Central memory CD8-positive, alpha-beta T cell (primary cell): ENCODE measurements around the gene CCT7.

ENCODE experiments used
- ATAC-seq: fragments of 150-1000 bp; cut with Tn5 transposase; replicated peaks from 2 replicates; pipeline ENCODE4 v1.10.0; 2022; ENCODE audit warnings: mild to moderate bottlenecking, moderate FRiP score, moderate number of reproducible peaks; ENCODE audit not compliant: poor library complexity, severe bottlenecking; ENCODE audit errors: extremely low read depth
- DNase-seq, 2 donors: peaks; one replicate each; pipeline ENCODE4 v3.0.0; 2021; ENCODE audit warnings: low spot score in 2 of 2
- H3K27ac Mint-ChIP-seq: one replicate; pipeline ENCODE4 v1.8.0; 2022; ENCODE audit warnings: low read depth, mild to moderate bottlenecking, moderate library complexity, mixed read lengths
- H3K27me3 Mint-ChIP-seq: one replicate; pipeline ENCODE4 v1.8.0; 2022; ENCODE audit warnings: mixed read lengths
- H3K36me3 Mint-ChIP-seq: one replicate; pipeline ENCODE4 v1.8.0; 2022; ENCODE audit warnings: mild to moderate bottlenecking, moderate library complexity, mixed read lengths; ENCODE audit not compliant: insufficient read depth
- H3K4me1 Mint-ChIP-seq: one replicate; pipeline ENCODE4 v1.8.0; 2022; ENCODE audit warnings: mixed read lengths
- H3K4me3 Mint-ChIP-seq: one replicate; pipeline ENCODE4 v1.8.0; 2022; ENCODE audit warnings: mild to moderate bottlenecking, moderate library complexity, mixed read lengths
- H3K9me3 Mint-ChIP-seq: one replicate; pipeline ENCODE4 v1.8.0; 2022; ENCODE audit warnings: mixed read lengths

CCT7 gene

GRCh38 chr2:73290049-73290839 lies 56.1 kb downstream of the CCT7 start:
- peaks cover 42% of the 10 kb centered on the region for H3K27me3 Mint-ChIP-seq
- ATAC-seq (no peak), DNase-seq (no peak)
- H3K4me1 Mint-ChIP-seq = peaks cover 18% of the 10 kb centered on the region
- no peaks in the 10 kb centered on the region for H3K9me3 Mint-ChIP-seq
- no peak overlapping the region for H3K27ac Mint-ChIP-seq
- H3K4me3 Mint-ChIP-seq = peak overlapping the region; percentile 72
- H3K36me3 Mint-ChIP-seq = peaks cover 10% of the 10 kb centered on the region

- Mint-ChIP-seq H3K27ac (peak overlapping the region; percentile 55), H3K27me3 (peaks cover 50% of the 10 kb centered on the region)
These were observed 57.0 kb downstream of the CCT7 start for GRCh38 chr2:73291093-73291460.

GRCh38 chr2:73291461-73292315 lies 57.6 kb downstream of the CCT7 start:
- H3K4me3 Mint-ChIP-seq = peak overlapping the region; percentile 72
- H3K4me1 Mint-ChIP-seq = peaks cover 9% of the 10 kb centered on the region
- peaks cover 10% of the 10 kb centered on the region for H3K36me3 Mint-ChIP-seq
- DNase-seq (no peak), ATAC-seq (no peak)
- no peaks in the 10 kb centered on the region for H3K9me3 Mint-ChIP-seq
- H3K27ac Mint-ChIP-seq = peak overlapping the region; percentile 55
- peaks cover 56% of the 10 kb centered on the region for H3K27me3 Mint-ChIP-seq

More at GRCh38 chr2:73291093-73291460, 57.0 kb downstream of the CCT7 start:
- Mint-ChIP-seq H3K4me1 (peaks cover 10% of the 10 kb centered on the region), H3K4me3 (peak overlapping the region; percentile 72), H3K9me3 (no peaks in the 10 kb centered on the region), H3K36me3 (peaks cover 10% of the 10 kb centered on the region)
- peak in 1 of 2 donors; percentile 25 for DNase-seq
- no peak for ATAC-seq

- H3K27me3 Mint-ChIP-seq = peaks cover 64% of the 10 kb centered on the region
These were observed 58.3 kb downstream of the CCT7 start for GRCh38 chr2:73292316-73292905.

GRCh38 chr2:73292906-73293533 lies 58.9 kb downstream of the CCT7 start:
- H3K4me3 Mint-ChIP-seq = peak overlapping the region; percentile 72
- H3K36me3 Mint-ChIP-seq = peaks cover 10% of the 10 kb centered on the region
- peak overlapping the region; percentile 55 for H3K27ac Mint-ChIP-seq
- peaks cover 67% of the 10 kb centered on the region for H3K27me3 Mint-ChIP-seq
- DNase-seq = no peak
- peak; percentile 10 for ATAC-seq
- peaks cover 9% of the 10 kb centered on the region for H3K4me1 Mint-ChIP-seq
- H3K9me3 Mint-ChIP-seq = no peaks in the 10 kb centered on the region

More at GRCh38 chr2:73292316-73292905, 58.3 kb downstream of the CCT7 start:
- Mint-ChIP-seq H3K36me3 (peaks cover 10% of the 10 kb centered on the region), H3K4me3 (peak overlapping the region; percentile 72), H3K27ac (no peak overlapping the region), H3K9me3 (no peaks in the 10 kb centered on the region), H3K4me1 (peaks cover 9% of the 10 kb centered on the region)
- no peak for ATAC-seq
- DNase-seq = no peak

- Mint-ChIP-seq H3K27me3 (peaks cover 67% of the 10 kb centered on the region), H3K9me3 (no peaks in the 10 kb centered on the region), H3K4me3 (peak within 1 kb of the TSS; percentile 72), H3K4me1 (peaks cover 9% of the 10 kb centered on the region), H3K27ac (peak within 1 kb of the TSS; percentile 55), H3K36me3 (peaks cover 10% of the 10 kb centered on the region)
- peak; percentile 95 for ATAC-seq
- DNase-seq = peak; percentile 73 to 89
These were observed 59.5 kb downstream of the CCT7 start, which contains the start of gene EGR4 for GRCh38 chr2:73293534-73294171. Gene EGR4, minus strand, starts transcription at chr2:73293548. Its CDS starts 231 bp downstream, at chr2:73293317.

- Mint-ChIP-seq H3K4me3 (no peak overlapping the region), H3K9me3 (no peaks in the 10 kb centered on the region), H3K27ac (no peak overlapping the region), H3K4me1 (peaks cover 9% of the 10 kb centered on the region), H3K36me3 (peaks cover 10% of the 10 kb centered on the region), H3K27me3 (peaks cover 65% of the 10 kb centered on the region)
- DNase-seq (no peak), ATAC-seq (no peak)
These were observed 60.1 kb downstream of the CCT7 start for GRCh38 chr2:73294239-73294638.

- peaks cover 7% of the 10 kb centered on the region for H3K36me3 Mint-ChIP-seq
- no peak for DNase-seq
- H3K27ac Mint-ChIP-seq = no peak overlapping the region
- H3K4me1 Mint-ChIP-seq = peaks cover 8% of the 10 kb centered on the region
- ATAC-seq = no peak
- no peaks in the 10 kb centered on the region for H3K9me3 Mint-ChIP-seq
- H3K4me3 Mint-ChIP-seq = no peak overlapping the region
- peaks cover 68% of the 10 kb centered on the region for H3K27me3 Mint-ChIP-seq
These were observed 61.8 kb downstream of the CCT7 start for GRCh38 chr2:73295751-73296400.

GRCh38 chr2:73297151-73297559 lies 63.0 kb downstream of the CCT7 start:
- ATAC-seq (no peak), DNase-seq (no peak)
- Mint-ChIP-seq H3K36me3 (no peaks in the 10 kb centered on the region), H3K4me3 (no peak overlapping the region), H3K27ac (no peak overlapping the region), H3K9me3 (no peaks in the 10 kb centered on the region), H3K27me3 (peaks cover 73% of the 10 kb centered on the region), H3K4me1 (no peaks in the 10 kb centered on the region)

- no peaks in the 10 kb centered on the region for H3K4me1 Mint-ChIP-seq
- H3K9me3 Mint-ChIP-seq = no peaks in the 10 kb centered on the region
- ATAC-seq (no peak), DNase-seq (no peak)
- H3K36me3 Mint-ChIP-seq = no peaks in the 10 kb centered on the region
- no peak overlapping the region for H3K4me3 Mint-ChIP-seq
- no peak overlapping the region for H3K27ac Mint-ChIP-seq
- peaks cover 78% of the 10 kb centered on the region for H3K27me3 Mint-ChIP-seq
These were observed 63.5 kb downstream of the CCT7 start for GRCh38 chr2:73297586-73297985.

GRCh38 chr2:73300926-73301325 lies 66.8 kb downstream of the CCT7 start:
- no peak overlapping the region for H3K4me3 Mint-ChIP-seq
- H3K9me3 Mint-ChIP-seq = no peaks in the 10 kb centered on the region
- no peak overlapping the region for H3K27ac Mint-ChIP-seq
- ATAC-seq (no peak), DNase-seq (no peak)
- H3K27me3 Mint-ChIP-seq = peaks cover 74% of the 10 kb centered on the region
- H3K36me3 Mint-ChIP-seq = no peaks in the 10 kb centered on the region
- no peaks in the 10 kb centered on the region for H3K4me1 Mint-ChIP-seq
